GM19035 (cell line): ENCODE measurements around the gene WNT3A.

Experiments used
- ATAC-seq: cut with Tn5 transposase; IDR thresholded peaks from one replicate; pipeline ENCODE4 v1.9.1; 2021; ENCODE audit not compliant: unreplicated experiment

WNT3A gene

GRCh38 chr1:228110556-228110955, 103.8 kb downstream of the WNT3A start:
- no peak for ATAC-seq
